NCI-H460 (cell line): Measurements from ENCODE around the gene ISG15. TPM values are rescaled to one million over a fixed set of nuclear protein-coding genes. Genes with fewer than 3 reads are reported as not detected.
"Not testable (repeated sequence)": the region's sequence is repeated elsewhere in the genome, so short reads cannot be mapped to it uniquely, and the experiment has no call there.

Experiments used
- DNase-seq: peaks from one replicate; pipeline ENCODE4 v3.0.0-alpha.2; 2016; ENCODE audit warnings: low read depth; ENCODE audit errors: extremely low read depth
- small RNA-seq, 2 experiments: library from RNA; depleted of rRNA; stranded (forward); fragments of <200 nt; gene quantifications; one replicate each; pipeline ENCODE3, GENCODE V24; 2014
- total RNA-seq: library from RNA; depleted of rRNA; stranded (reverse); fragments of >200 nt; shearing (Covaris generic); gene quantifications from 2 replicates; pipeline ENCODE4 v1.2.3, GENCODE V29; 2014; rRNA removed

ISG15 gene
- total RNA-seq, 1 experiment from 2014 or later, result 5.3 TPM

DNA sequence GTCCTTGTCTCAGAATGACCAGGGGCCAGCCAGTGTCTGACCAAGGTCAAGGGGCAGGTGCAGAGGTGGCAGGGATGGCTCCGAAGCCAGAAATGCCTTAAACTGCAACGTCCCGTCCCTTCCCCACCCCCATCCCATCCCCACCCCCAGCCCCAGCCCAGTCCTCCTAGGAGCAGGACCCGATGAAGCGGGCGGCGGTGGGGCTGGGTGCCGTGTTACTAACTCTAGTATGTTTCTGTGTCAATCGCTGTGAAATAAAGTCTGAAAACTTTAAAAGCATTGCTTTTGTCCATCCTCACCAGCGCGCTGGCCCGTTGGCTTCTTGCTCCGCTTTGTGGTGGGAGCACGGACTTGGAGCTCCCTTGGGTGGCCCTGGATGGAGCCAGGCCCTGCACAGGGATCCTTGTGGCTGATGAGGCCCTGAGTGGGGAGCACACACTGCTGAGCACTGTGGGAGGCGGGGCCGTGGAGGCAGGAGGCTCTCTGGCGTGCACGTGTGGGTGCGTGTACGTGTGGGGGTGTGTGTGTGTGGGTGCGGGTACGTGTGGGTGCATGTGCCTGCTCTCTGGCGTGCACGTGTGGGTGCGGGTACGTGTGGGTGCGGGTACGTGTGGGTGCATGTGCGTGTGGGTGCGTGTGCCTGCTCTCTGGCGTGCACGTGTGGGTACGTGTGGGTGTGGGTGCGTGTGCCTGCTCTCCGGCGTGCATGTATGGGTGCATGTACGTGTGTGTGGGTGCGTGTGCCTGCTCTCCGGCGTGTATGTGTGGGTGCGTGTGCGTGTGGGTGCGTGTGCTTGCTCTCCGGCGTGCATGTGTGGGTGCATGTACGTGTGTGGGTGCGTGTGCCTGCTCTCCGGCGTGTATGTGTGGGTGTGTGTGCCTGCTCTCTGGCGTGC lies 42.8 kb downstream of the ISG15 start:
- DNase-seq, result no peak

DNA sequence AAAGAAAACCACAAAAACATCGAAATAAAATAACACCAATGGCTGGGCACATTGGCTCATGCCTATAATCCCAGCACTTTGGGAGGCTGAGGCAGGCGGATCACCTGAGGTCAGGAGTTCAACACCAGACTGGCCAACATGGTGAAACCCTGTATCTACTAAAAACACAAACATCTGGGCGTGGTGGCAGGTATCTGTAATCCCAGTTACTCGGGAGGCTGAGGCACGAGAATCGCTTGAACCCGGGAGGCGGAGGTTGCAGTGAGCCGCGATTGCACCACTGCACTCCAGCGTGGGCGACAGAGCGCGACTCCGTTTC lies 44.4 kb downstream of the ISG15 start:
- DNase-seq, result not testable (repeated sequence)

DNA sequence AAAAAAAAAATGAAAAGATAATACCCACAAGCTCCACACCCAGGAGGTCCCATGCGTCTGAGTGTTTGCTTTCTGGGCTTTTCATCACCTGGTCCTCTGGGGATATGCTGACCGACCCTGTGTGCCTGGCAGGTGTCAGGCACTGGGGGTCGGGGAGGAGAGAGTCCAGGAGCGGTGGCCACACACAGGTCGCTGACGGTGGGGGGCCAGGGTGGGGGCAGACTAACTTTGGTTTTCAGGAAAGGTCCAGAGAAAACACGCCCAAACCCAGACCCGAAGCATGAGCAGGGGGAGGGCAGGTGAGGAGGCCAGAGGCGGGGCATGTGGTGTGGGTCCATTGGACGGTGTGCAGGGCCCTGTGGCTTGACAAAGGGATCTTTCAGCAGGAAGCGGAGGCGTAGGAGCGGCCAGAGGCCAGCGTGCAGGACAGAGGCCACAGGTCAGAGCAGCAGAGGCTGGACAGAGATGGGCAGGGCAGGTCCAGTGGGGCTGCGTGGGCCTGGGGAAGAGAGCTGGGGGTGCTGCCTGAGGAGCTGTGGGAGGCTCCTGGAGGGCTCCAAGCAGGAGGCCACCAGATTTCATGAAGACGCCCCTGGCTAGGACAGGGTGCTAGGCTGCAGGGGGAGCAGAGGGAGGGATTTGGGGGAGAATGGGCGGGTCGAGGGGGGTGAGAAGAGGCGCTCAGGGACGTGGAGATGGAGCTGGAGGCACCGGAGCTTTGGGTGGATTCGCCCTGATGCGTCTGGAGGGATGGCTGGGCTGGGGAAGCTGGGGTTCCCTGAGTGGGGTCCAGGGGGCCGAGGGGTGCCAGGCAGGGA lies 45.0 kb downstream of the ISG15 start:
- DNase-seq, result no peak

DNA sequence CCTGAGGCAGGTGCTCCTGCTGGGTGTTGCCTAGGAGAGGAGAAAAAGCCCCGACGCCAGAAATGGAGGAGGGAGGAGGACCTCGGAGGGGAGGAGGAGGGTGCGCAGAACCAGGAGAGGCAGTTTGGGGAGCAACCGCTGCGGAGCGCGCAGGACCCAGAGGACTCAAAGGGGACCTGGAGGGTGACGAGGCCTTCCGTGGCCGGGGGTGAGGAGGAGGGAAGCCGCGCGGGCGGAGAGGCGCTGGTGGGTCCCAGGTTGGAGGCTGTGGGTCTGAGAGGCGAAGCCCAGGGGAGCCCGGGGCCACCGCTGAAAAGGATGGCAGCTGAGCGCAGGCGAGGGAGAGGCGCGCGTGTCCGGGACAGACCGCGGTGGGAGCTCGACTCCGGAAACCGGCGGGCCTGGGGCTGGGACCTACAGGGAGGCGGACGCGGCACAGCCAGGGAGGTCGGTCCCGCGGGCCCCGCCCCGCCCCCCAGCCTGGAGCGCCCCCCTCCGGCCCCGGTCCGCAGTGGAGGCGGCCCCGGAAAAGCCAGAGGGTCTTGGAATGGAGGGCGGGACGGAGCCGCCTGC lies 45.7 kb downstream of the ISG15 start:
- DNase-seq, result no peak

- DNase-seq, result peak; percentile 65
These were observed 46.4 kb downstream of the ISG15 start for GRCh38 chr1:1059494-1060280.

- no peak for DNase-seq
These were observed 47.1 kb downstream of the ISG15 start for GRCh38 chr1:1060281-1061000.

DNA sequence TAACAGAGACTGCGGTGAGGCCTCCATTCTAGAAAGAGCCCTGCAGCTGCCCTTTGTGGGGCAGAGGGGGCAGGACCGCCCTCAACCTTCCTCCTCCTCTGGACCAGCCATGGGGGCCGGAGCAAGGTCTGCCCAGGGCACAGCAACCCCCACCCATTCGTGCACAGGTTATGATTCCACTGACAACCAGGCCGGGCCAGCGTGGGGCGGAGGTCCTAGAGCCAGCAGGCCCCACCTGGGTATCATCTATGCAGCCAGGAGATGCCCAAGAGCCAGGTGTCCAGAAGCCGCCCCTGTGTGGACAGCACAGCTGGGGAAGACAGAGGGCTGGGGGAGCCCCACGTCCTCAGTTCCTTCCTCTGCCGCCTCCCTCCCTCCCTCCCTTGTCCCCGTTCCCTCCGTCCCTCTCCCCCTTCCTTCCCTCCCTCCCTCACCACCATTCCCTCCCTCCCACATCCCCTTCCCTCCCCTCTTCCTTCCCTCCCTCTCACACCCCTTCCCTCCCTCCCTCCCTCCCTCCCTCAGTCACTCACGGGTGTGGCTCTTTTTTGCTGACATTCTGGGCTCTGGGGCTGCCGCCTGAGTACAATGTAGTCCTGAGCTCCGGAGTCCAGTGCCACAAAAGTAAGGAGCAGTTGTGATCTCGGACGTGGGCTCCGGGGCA lies 48.5 kb downstream of the ISG15 start:
- DNase-seq, result no peak

DNA sequence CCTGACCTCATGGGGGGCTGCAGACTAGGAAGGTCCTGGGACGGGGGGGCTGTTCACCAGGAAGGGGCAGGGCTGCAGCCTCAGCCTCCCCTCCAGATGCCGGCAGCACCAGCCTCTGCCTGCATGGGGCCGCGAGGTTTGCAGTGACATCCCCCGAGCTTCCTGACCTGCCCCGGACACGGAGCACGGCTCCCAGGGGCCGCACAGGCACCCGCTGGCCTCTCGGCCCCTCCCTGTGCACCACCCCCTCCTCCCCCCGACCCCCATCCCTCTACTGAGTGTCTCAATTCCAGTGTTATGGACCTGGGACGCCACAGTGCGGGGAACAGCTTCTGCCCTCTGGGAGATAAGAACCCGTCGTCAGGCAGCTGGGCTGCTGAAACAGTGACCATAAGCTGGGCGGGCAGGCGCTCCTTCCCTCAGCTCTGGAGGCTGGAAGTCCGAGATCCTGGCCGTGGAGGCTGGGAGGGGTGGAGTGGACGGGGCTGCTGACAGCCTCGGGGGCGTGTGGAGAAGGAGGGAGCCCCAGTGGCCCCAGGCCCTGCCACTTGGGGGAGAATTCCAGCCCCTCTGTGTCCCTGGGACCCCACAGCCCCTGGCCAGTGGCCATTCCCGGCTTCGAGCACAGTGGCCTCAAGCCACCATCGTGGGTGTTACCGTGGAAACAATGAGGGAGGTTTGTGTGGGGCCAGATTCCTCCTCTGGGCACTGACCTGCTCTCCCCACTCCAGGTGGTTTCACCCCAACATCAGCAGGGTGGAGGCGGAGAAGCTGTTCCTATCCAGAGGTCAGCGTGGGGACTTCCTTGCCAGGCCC lies 49.3 kb downstream of the ISG15 start:
- no peak for DNase-seq

DNA sequence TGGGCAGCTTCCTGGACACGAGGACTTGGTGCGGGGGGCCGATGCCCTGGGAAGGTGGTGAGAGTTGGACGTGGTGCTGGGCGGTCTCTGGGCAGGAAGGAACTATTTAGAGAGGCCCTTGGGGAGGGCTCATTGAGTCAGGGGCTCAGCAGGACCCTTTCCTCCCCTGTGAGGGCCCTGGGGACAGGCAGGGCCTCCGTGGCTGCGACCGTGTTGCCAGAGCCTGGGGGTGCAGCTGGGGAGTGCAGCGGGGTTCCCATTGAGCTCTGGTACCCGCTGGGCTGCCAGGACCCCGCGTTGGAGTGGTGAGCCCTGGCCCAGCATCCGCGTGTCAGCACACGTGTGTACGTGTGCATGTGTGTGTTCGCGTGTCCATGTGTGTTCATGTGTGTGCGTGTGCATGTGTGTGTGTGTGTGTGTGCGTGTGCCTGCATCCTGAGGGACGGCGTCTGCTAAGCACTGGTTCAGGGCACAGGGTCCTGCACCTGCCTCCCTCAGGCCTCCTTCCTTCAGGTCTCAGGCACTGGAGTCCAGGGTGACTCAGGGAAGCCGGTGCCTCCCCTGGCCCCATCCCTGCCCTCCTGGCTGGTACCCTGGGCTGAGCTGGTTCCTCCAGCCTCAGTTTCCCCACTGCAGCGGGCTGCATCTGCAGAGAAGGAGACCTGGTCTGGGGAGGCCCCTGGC lies 50.1 kb downstream of the ISG15 start:
- no peak for DNase-seq

Small RNAs within 50 kb of the gene (small RNA-seq; reads per million reads assigned to genes)
- gene AL645608.3, result 0 reads per million in 2 experiments

Other genes starting within 250 kb of the ISG15 start
- 1.4 and 4.9 TPM in 2 replicates for gene SAMD11, start 89.6 kb upstream of the ISG15 start, total RNA-seq
- gene NOC2L, start 54.2 kb upstream of the ISG15 start, total RNA-seq, result 98.5 and 99.0 TPM in 2 replicates
- gene KLHL17, start 52.9 kb upstream of the ISG15 start, total RNA-seq, result 7.2 and 10.1 TPM in 2 replicates
- gene PLEKHN1, start 47.0 kb upstream of the ISG15 start, total RNA-seq, result 0.43 and 0.84 TPM in 2 replicates
- gene PERM1, start 31.4 kb upstream of the ISG15 start, total RNA-seq, result not detected in 2 replicates
- gene HES4, start 13.4 kb upstream of the ISG15 start, total RNA-seq, result 10.6 and 13.5 TPM in 2 replicates
- gene AGRN, start 6.6 kb downstream of the ISG15 start, total RNA-seq, result 37.8 and 48.0 TPM in 2 replicates
- gene RNF223, start 60.8 kb downstream of the ISG15 start, total RNA-seq, result 0.20 TPM in 1 of 2 replicates, not detected in the other
- gene C1orf159, start 102.6 kb downstream of the ISG15 start, total RNA-seq, result 3.9 and 5.5 TPM in 2 replicates
- gene TTLL10, start 160.4 kb downstream of the ISG15 start, total RNA-seq, result not detected in 2 replicates
- gene TNFRSF18, start 193.1 kb downstream of the ISG15 start, total RNA-seq, result not detected in 2 replicates
- not detected in 2 replicates for gene TNFRSF4, start 200.7 kb downstream of the ISG15 start, total RNA-seq
- 81.0 and 83.6 TPM in 2 replicates for gene SDF4, start 218.5 kb downstream of the ISG15 start, total RNA-seq
- 15.6 and 17.5 TPM in 2 replicates for gene B3GALT6, start 218.7 kb downstream of the ISG15 start, total RNA-seq
- gene C1QTNF12, start 233.2 kb downstream of the ISG15 start, total RNA-seq, result 1.3 TPM in 1 of 2 replicates, not detected in the other